Activated CD4-positive, alpha-beta T cell treated with anti-CD3 and anti-CD28 coated beads, Interleukin-2, amount 50 U/mL, for 24 hours (primary cell): ENCODE results near the gene SLC26A11.
A peak's percentile ranks its signal among the peaks of the same experiment; 100 is the strongest.

ENCODE experiments used
- DNase-seq, 2 donors: peaks; one replicate each; pipeline ENCODE4 v3.0.0-alpha.2; 2020; ENCODE audit warnings: low read depth in 1 of 2, low spot score in 1 of 2

Gene SLC26A11

DNA sequence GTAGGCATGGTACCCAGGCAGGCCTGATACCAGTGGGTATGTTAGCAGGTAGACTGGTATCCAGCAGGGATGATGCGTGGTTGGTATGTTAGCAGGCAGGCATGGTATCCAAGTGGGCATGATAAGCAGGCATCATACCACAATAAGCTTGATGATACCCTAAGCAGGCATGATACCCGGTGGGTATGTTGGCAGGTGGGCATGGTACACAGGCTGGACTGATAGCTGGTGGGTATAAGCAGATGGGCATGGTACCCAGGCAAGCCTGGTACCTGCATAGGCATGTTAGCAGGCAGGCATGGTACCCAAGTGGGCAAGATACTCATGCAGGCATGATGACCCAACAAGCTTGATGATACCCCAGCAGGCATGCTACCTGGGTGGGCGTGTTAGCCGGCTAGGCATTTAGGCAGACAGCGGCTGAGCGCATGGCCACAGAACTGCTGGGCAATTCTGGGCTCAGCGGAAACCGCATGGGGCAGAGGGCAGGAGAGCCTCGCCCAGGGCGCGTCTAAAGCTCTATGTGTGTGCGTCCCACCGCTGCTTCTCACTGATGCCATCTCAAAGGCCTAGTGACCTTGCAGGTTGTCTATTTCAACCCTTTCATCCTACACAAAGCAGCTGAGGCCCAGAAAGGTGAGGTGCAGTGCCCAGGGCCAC is 2.4 kb upstream of the SLC26A11 start:
- no peak for DNase-seq

- DNase-seq, result no peak
Measured at GRCh38 chr17:80218391-80218790, 1.8 kb upstream of the SLC26A11 start.

DNA sequence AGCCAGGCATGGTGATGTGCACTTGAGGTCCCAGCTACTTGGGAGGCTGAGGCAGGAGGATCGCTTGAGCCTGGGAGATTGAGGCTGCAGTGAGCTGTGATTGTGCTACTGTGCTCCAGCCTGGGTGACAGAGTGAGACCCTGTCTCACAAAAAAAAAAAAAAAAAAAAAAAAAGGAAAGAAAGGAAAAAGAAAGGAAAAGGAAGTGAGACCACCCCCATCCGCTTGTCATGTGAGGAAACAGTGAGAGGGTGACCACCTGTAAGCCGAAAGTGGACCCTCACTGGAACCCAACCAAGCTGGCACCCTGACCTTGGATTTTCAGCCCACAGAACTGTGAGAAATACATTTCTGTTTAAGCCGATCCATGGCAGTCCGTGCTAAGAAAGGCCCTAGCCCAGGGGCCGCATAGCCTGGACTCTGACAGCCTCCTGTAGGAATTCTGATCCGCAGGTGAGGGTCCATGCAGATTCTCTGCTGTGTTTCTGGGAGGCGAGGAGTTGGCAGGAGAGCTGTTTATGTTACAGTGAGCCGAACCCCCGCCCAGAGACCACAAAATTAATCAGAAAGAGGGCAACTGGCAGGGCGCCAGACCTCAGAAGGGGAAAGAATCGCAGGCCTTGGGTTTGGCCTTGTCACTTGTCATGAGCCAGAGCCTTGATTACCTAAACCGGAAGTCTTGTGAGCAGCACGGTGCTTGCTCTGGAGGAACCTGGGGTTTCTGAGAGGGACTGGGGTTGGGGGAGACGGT is 1.0 kb upstream of the SLC26A11 start:
- peak; percentile 87 to 90 for DNase-seq

DNA sequence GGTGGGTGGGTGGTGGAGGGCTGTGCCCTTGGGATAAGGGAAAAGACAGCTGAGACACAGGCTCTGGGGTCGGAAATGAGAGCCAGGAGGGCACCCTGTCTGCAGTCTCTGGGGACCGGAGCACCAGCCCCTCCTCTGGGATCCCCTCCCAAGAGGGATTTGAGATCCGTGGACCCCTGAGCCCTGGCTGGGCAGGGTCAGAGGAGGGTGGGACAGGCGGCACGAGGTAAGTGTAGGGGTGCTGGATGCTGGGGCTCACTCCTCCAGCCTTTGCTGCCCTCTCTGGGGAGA is 519 bp upstream of the SLC26A11 start:
- no peak for DNase-seq

DNA sequence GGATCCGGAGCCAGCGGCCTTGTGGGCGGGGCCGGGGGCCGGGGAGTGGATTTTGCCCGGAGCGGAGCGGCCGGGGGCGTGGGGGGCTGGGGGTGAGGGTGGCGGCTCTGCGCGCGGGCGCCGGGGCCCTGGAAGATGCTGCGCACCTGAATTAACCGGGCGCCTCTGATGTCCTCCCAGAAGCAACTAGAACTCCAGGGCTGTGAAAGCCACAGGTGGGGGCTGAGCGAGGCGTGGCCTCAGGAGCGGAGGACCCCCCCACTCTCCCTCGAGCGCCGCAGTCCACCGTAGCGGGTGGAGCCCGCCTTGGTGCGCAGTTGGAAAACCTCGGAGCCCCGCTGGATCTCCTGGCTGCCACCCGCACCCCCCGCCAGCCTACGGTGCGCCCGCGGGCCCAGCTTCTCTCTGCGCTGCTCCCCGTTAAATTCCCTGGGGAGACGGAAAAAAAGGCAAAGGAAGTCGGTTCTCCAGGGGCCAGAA is 549 bp downstream of the SLC26A11 start:
- no peak for DNase-seq

DNA sequence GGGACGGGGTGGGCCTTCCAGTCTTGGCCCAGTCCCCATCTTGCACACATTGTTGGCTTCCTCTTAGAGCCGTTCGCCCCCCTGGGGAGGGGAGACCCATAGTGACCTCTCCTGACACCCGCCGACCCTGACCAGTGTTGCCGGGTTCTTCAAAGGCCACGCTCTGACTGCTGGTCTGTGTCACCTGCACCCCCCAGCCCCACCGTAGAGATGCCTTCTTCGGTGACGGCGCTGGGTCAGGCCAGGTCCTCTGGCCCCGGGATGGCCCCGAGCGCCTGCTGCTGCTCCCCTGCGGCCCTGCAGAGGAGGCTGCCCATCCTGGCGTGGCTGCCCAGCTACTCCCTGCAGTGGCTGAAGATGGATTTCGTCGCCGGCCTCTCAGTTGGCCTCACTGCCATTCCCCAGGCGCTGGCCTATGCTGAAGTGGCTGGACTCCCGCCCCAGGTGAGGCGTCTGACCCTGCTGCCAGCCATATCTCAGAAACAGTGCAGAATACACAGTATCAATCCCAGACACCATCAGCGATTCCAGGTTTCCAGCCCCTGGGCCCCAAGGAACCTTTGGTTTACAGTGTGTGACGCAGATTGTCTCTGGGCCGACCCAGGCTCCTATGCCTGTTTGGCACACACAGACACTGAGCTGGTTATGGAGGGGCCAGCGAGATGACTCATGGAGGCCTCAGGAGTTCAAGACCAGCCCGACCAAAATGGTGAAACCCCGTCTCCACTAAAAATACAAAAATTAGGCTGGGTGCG is 1.3 kb downstream of the SLC26A11 start:
- DNase-seq, result no peak

DNA sequence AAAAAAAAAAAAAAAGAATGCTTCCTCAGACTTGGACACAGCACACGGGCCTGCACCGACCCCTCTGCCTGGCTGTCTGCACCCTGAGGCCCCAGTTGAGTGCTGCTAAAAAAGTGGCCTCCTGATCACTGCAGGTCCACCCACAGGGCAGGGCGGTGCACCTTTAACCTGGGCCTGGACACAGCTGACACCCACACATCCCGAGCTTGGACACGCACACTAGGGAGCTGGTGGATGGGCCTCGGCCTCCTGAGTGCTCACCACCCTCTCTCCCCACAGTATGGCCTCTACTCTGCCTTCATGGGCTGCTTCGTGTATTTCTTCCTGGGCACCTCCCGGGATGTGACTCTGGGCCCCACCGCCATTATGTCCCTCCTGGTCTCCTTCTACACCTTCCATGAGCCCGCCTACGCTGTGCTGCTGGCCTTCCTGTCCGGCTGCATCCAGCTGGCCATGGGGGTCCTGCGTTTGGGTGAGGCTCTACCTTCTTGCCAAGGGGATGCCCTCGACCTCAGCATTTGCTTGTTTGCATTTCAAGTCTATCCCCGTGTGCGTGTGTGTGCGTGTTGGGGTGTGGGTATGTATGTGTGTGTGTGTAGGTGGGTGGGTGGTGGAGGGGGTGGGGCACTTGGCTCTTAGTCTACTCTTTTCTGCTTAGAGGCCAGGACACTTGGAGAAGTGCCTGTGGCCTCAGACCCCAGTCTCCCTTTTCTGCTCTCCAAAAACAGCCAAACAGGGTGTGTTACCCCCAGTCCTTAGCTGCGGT is 2.3 kb downstream of the SLC26A11 start:
- no peak for DNase-seq

DNA sequence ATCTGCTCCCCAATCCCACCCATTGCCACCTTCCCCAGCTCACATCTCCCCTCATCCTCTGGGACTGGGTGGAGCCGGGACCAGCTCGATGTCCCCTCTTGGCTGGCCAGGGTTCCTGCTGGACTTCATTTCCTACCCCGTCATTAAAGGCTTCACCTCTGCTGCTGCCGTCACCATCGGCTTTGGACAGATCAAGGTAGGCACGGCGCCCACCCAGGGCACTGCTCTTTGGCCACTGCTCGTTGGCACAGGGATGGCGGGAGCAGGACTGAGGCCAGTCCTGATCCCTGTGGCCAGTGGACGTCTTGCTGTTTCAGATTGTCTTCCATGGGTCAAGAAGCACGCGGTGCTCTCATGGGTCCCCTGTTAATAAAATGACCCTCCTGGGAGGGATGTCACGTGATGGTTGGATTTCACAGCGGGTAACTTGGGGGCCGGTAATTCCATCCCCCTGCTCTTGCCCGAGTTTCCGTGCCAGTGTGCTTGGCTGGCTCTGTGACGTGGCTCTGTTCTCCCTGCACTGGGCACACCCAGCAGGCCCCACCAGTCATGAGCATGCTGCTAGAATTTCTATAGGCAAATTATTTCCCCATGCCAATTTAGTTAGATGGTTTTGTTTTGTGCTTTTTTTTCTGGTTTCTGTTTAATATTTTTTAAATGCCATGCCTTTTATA is 3.1 kb downstream of the SLC26A11 start:
- no peak for DNase-seq

DNA sequence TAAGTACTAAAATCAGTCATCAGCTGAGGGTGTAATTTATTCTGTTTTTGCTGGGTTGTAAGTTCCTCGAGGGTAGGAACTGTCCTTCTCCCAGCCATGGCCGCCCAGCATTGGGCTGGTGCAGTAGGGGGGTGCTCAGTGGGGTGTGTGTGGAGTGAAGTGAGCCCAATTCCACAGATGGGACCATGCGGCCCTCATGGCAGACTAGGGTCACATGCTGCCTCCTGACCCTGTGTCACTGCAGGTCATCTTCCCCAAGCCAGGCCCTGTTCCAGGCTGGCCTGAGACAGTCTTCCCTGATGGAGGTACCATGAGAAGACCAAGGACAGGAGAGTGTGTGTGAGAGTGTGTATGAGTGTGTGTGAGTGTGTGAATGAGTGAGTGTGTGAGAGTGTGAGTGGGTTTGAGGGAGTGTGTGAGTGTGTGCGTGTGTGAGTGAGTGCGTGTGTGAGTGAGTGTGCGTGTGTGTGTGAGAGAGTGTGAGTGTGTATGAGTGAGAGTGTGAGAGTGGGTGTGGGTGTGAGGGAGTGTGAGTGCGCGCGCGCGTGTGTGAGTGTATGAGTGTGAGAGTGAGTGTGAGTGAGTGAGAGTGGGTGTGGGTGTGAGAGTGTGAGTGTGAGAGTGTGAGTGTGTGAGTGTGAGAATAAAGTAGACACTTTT is 3.7 kb downstream of the SLC26A11 start:
- DNase-seq, result no peak

- no peak for DNase-seq
Measured at GRCh38 chr17:80224683-80225082, 4.5 kb downstream of the SLC26A11 start.

DNA sequence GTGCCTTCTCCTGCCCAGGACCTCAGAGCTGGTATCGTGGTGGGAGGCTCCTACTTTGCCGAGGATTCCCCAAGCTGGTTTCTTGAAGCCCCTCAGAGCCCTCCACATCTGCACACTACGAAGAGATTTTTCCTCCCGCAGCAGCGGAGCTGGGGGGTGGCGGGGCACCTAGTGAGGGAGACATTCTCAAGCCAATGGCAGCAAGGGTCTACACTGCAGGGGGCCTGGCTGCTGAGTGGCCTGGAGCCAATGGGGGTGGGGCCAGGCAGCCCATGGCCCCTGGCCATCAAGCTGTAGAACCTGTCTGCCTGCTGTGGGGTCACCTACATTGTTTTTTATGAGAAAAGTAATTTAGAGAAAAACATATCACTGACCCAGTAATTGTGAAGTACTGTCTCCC is 5.0 kb downstream of the SLC26A11 start:
- no peak for DNase-seq

DNA sequence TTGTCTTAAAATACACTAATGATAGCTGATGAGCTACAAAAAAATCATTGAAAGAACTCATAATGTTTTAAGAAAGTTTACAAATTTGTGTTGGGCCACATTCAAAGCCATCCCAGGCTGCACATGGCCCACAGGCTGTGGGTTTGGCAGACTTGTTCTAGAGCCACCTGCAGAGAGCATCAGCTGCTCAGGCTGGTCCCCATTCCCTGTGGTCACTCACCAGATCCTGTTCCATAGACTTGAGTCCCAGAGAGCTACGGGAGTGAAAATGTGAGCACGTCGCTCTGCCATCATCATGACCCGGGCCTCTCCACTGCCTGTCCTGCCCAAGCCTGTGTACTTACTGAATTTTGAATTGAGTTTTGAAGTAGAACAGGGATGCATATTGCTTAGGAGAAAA is 6.9 kb downstream of the SLC26A11 start:
- no peak for DNase-seq

DNA sequence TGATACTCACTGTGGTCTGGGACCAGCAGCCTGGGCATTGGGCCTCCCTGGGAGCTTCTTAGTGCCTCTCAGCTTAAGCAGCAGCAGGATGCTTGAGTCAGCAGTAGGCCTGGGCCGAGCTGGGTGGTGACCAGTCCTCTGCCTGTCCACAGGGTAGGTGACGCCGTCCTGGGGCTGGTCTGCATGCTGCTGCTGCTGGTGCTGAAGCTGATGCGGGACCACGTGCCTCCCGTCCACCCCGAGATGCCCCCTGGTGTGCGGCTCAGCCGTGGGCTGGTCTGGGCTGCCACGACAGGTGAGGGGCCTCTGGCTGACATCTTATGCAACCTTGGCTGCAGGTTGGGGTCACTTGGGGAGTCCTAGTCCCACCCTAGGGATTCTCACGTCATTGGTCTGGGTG is 7.4 kb downstream of the SLC26A11 start:
- no peak for DNase-seq

DNA sequence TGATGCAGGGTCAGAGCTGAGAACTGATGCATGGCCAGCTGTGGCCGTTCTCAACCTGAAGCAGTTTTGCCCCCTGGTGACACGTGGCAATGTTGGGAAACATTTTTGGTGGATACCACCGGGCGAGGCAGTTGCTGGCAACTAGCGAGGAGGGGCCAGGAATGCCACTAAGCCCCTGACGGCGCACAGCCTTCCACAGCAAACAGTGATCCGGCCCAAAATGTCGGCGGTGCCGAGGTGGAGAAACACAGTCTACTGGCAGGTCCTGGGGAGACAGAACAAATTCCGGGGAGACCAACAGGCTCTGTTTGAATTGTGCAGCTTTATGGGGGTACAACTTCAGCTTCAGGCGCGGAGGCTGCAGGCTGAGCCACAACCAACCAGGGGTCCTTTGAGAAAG is 8.2 kb downstream of the SLC26A11 start:
- no peak for DNase-seq

DNA sequence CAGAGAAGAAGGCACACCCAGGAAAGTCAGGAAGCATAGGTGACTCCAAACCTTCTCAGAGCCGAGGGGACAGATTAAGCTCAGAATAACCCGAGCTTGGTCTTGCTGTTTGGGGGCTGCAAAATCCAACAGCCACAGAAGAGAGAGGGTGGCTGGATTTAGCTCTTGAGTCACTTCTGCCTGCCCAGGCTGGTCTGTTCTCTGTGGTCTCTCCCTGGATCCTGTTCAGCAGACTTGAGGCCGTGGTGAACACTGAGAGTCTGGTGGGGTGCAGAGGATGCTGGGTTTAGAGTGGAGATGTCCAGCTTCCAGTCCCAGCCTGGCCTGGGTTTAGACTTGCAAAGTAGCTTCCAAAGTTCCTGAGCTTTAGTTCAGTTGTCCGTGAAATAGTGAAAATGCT is 8.8 kb downstream of the SLC26A11 start:
- DNase-seq, result no peak

DNA sequence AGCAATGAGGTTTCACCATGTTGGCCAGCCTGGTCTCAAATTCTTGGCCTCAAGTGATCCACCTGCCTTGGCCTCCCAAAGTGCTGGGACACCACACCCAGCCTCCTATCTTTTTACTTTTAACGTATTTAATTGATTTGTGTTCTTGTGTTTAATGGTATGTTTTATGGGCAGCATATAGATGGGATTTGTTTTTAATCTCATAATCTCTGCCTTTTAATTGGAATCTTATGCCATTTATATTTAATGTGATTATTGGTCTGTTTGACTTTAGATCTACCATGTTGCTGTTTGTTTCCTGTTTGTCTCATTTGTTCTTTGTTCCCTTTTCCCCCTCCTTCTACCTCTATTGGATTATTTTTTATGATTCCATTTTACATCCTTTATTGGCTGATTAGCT is 12.2 kb downstream of the SLC26A11 start:
- no peak for DNase-seq

GRCh38 chr17:80233202-80233601 is 13.0 kb downstream of the SLC26A11 start:
- DNase-seq, result no peak

DNA sequence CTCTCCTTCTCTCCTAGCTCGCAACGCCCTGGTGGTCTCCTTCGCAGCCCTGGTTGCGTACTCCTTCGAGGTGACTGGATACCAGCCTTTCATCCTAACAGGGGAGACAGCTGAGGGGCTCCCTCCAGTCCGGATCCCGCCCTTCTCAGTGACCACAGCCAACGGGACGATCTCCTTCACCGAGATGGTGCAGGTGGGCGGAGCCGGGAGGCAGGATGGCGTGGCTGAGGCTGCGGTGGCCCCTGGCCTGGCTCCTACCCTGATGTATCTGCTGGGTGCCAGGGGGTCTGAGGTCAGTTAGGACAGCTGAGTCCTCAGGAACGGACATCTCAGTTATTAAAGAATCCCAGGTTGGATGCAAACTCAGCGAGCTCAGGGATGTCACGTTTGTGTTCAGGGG is 16.7 kb downstream of the SLC26A11 start:
- no peak for DNase-seq

GRCh38 chr17:80237386-80237785 is 17.2 kb downstream of the SLC26A11 start:
- DNase-seq, result no peak

DNA sequence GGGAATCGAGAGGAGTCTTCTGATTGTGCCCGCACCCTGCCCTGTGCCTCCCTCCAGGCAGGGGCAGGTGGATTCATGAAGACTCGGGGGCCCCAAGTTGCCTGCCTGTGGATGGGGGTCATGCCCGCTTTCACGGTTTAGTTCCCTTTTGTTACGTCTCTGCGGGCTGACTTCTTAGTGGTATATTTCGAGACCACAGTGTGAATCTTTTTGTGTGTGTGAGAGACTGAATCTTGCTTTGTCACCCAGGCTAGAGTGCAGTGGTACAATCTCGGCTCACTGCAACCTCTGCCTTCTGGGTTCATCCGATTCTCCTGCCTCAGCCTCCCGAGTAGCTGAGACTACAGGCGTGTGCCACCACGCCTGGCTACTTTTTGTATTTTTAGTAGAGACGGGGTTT is 22.3 kb downstream of the SLC26A11 start:
- no peak for DNase-seq
